HL-60/S4 (cell line): ENCODE results near the gene RXYLT1.
"Not testable (repeated sequence)": the region's sequence is repeated elsewhere in the genome, so short reads cannot be mapped to it uniquely, and the experiment has no call there.

Experiments used
- in situ Hi-C: fragments of 300-500 bp; cut with MboI; formaldehyde crosslinking; loops from 2 replicates; pipeline ENCODE4 v1.14.3; 2022; ENCODE audit warnings: low sequenced_read_pairs

The RXYLT1 gene

DNA sequence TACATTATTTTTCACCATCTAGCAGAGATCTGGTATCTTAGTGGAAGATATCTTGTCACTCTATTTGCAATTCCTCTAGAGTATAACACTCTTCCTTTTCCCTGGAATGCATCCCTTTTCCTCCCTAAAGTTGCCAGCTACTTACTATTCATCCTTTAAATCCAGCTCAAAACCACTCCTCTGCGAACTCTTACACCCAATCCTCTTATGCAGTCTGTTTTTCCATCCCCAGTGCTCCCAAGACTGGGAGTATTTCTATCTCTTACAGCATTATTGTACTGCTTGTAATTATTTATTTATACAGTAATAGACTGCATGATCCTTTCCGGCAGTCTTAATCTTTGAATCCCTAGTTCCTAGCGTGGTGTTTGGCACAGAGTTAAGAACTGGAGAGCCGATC lies 61.9 kb downstream of the RXYLT1 start:
- in situ Hi-C loops = no loop called here

DNA sequence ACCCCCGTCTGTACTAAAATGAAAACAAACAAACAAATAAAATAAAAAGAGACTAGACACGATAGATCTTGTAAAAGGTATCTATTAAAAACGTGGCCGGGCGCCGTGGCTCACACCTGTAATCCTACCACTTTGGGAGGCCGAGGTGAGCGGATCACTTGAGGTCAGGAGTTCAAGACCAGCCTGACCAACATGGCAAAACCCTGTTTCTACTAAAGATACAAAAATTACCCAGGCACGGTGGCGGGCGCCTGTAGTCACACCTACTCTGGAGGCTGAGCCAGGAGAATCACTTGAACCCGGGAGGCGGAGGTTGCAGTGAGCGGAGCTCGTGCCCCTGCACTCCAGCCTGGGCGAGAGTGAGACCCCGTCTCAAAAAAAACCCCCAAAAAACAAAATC lies 63.0 kb downstream of the RXYLT1 start:
- in situ Hi-C loops = not testable (repeated sequence)

DNA sequence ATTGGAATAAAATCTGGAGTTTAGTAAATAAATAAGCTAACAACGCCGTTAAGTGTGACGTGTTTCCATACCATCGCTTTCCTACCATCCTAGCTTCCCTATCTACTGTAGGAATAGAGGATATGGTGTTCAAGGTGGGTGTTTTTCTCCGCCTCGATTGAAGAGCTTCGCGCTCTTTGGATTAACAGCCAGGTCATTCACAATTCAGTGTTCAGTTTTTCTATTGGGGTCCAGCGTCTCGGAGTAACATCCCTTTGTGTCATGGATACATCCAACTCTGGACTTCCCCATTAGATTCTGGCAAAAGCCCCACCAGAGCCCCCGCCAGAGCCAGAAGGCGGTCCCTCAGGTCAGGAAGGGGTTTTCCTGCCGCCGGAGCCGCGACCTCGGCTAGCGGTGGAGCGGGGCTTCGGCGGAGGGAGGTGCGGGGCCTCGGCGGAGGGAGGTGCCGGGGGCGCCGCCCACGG lies 63.6 kb downstream of the RXYLT1 start:
- in situ Hi-C loops = no loop called here

DNA sequence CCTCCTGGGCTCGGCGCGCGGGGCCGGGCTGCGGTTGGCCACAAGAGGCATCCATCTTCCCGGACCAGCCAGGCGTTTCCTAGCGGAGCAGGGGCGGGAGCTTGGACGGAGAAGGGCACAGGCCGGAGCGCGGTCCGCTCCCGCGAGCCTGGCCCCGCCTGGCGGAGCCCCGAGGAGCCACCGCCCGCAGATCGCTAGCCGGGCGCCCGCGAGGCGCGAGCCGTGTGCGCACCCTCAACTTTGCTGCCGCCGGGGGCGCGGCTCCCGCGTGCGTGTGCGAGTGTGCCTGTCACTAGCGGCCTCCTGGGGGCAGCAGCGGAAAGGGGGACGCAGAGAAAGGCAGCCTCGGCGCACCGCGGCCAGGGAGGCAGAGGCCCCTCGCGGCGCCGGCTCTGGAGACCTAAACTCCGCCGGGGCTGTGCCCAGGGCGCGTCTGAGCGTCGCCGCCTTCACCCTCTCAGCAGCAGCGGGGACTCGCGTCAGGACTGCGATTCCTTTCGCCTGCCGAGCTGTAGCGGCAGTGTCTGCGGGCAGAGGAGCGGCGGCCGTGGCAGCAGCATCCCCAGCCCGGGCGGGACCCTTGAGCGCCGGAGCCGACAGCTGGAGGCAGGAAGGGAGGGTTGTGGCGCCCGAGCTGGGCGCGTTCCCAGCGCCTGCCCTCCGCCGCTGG lies 64.1 kb downstream of the RXYLT1 start:
- in situ Hi-C loops = no loop called here

DNA sequence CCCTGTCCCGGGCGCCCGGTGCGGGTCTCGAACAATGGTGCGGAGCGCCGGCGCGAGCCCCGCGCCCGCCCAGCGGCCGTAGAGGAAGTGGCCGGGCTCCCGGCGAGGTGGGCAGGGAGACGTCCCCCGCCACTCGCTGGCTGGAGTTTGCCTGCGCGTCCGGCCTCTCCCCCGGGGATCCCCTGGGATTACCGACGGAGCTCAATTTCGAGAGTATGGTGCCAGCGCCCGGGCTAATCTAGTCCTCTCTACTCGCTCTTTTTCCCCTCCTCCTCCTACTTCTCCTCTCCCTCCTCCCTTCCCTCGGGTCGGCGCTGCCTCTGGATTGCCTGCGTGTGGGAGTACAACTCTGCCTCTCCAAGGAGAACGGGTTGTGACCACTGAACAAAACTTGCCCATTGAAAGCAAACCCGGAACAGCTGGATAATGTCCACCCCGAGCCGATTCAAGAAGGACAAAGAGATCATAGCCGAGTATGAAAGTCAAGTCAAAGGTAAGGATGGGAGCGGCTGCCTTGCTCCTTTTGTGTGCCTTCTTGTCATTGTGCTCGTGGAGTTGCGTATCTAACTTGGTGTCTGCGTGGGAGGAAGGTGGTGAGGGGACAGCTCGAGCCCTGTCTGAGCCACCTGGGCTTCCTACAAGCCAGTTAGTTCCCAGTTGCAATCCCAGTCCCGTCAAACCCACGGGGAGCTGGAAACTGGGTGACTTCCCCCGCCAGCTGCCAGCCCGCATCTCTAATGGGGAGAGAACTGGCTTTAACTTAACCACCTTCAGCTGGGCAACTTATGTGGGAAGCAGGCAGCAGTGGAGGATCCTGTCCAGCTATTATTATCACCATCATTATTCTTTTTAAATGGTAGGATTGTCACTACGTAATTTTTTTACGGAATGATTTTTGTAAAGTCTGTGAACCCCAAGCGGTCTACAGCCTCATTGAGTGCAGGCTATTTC lies 65.0 kb downstream of the RXYLT1 start, which contains the start of gene SRGAP1:
Gene SRGAP1 (plus strand): TSS at position 310 of the 951 bp plus-strand sequence. CDS start 117 bp downstream, at position 427.
- in situ Hi-C loops = no loop called here

DNA sequence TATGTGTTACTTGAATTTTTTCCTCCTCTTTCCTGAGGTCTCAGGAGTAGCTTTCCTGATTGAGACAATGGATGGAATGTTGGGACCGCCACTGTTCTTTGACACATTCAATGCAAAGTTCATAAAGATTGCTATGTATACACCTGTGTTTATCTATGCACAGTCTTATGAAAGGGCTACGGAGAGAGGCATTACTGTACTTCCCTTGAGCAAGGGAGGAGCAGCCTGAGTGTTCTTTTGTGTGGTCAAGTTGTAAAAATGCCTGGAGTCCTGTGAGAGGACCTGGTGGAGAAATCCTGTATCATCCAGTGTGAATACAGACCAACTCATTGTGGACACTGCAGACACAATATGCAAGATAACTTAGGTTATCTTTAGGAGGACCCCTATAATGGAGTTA lies 66.0 kb downstream of the RXYLT1 start:
- in situ Hi-C loops = no loop called here

DNA sequence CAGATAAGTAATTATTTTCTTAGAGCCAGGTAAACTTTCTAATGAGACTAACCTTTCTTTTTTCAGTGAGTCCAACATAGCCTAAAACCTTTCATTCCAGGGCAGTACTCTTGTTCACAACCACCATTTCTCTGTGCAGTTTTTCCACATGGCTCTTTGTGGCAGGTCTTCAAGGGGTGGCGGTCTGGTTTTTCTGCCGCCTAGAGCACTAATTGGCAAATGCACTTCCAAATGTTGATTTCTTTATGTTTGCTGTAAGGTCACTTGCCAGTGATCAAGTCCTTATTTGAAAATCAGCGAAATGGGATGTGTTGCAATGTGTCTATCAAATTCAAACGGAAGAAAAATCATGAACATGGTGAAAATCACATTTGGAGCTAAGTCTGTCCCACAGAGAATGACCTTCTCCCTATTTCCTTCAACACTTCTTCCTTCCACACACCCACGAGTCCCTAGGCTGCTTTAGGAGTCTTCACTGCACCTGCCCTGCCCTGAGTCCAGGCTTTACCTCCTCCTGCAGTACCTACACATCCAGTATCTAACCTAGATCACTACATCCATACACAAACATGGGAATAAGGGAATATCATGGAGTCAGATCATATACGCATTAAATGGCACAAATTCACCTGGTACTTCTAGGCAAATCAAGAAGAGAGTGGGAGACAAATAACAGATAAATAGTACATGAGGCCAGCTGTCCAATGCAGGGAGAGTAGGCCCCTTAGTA lies 66.7 kb downstream of the RXYLT1 start:
- in situ Hi-C loops = no loop called here

DNA sequence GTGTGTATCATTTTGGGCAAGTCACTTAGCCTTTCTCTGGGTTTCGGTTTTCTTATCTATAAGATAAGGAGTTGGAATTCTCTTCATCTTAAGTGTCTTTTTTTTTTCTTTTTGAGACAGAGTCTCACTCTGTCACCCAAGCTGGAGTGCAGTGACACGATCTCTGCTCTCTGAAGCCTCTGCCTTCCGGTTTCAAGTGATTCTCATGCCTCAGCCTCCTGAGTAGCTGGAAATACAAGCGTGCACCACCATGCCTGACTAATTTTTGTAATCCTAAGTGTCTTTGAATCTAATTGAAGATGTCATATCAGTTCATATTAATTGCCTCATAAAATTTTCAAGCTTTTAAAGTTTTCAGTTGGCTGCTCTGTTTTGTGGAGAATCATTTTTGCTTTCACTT lies 68.7 kb downstream of the RXYLT1 start:
- in situ Hi-C loops = no loop called here

DNA sequence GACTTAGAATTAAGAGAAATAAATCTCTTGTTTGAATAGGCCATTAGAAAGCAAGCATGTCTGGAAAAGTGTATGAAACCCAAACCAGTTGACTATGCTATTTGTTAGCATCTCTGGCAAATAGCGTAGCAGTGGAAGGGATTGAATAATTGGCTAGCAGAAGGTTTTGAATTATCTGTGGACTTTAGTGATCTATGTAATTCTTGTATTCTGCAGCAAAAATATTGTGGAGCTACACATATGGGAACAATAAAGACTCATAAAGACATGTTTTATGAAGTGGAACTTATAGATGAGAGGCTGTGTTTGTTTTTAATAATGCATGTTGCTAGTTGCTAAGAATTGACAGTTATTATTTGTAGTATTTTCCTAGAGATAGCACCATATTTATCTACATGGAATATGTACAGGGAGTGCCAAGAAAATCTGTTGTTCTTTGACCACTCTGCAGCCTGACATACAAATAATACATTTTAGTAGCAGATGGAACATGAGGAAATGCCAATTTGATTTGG lies 69.5 kb downstream of the RXYLT1 start:
- in situ Hi-C loops = no loop called here

DNA sequence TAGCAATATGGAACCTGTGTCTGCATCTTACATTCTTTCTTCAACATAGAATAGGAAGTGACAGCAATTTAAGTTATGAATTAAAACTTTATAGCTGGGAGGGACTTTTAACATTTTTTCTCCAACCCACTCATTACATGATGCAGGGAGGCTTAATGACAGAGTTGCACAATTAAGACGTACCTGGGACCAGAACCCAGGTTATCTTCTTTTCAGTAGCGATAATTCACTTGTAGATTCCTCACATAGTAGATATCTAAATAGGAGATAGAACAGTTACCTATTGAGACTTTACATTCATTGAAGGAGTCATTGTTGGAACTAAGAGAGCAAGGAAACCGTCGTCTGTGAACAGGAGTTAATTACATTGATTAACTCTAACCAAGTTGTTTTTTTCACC lies 69.9 kb downstream of the RXYLT1 start:
- in situ Hi-C loops = no loop called here

DNA sequence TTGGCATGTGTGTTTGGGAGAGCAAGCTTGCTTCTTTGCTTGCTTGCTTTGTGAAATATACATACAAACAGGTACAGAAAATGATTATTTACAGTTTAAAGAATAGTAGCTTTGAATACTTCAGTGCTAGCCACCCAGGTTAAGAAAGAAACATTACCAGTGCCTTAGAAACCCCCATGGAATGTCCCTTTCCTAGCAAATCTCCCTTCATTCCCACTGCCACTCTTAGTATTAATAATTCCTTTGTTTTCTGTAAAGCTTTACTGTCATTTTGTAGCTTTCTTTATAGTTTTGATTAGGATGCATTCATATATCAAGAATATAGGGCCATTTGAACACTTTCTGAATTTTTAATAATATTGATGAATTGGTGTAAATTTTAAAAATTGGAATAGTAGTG lies 74.3 kb downstream of the RXYLT1 start:
- in situ Hi-C loops = no loop called here

DNA sequence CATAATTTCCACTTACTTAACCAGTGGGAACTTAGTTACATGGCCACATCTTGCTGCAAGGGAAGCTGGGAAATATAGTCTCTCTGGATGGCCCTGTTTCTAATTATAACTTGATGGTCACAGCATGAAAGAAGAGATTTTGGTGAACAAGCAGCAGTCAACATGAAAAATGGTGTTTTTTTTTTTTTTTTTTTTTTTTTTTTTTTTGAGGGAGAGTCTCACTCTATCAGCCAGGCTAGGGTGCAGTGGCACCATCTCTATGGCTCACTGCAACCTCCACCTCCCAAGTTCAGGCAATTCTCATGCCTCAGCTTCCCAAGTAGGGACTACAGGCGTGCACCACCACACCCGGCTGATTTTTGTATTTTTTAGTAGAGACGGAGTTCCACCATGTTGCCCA lies 75.6 kb downstream of the RXYLT1 start:
- in situ Hi-C loops = no loop called here

DNA sequence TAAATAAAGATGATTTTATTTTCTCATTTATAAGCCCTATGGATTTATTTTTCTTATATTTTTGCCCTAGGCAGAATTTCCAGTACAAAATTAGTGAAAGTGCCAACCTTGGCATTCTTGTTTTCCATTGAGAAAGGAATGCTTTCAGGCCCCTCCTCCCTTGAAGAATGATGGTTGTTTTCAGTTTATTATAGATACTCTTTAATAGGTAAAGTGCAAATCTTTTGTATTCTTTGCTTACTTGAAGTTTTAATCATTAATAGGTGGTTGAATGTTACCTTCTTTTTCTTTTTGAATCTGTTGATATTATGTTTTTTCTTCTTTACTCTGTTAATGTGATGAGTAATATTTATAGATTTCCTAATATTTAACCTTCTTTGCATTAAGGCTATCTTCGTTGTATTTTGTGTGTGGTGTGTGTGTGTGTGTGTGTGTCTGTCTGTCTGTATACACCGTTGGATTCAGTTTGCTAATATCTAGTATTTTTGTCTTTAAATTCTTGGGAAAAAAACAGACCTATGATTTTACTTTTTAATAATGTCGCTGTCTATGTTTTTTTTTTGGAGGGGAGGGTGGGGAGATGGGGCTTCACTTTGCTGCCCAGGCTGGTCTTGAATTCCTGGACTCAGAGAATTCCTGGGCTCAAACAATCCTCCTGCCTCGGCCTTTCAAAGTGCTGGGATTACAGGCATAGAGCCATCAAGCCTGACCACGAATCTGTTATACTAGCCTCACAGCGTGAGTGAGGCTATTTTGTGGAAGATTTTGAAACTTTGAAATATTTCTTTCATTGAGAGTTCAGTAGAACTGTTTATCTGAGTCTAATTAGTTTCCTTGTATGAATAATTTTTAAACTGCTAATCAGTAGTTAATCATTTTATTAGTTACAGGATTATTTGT lies 78.3 kb downstream of the RXYLT1 start:
- in situ Hi-C loops = no loop called here
